ENCODE measurements around the gene CEACAM8.

GRCh38 chr19:42619271-42619670, 24.5 kb upstream of the CEACAM8 start:
- TF ChIP-seq POLR2AphosphoS5 (IDR thresholded peaks at IDR 0.05; ENCODE audit: low read depth, low read length) (no peak), SIN3A (IDR thresholded peaks at IDR 0.05; ENCODE audit: borderline replicate concordance, insufficient read depth, low read length) (no peak), FOXP2 (optimal IDR thresholded peaks at IDR 0.05; ENCODE audit: borderline replicate concordance, extremely low read depth, extremely low read length, insufficient read depth) (no peak), TAF1 (IDR thresholded peaks at IDR 0.05; ENCODE audit: borderline replicate concordance, insufficient read depth, low read length) (no peak)
